ENCODE data around the gene ASCL3.
A peak's percentile ranks its signal among the peaks of the same experiment; 100 is the strongest.
"Not testable (repeated sequence)": the region's sequence is repeated elsewhere in the genome, so short reads cannot be mapped to it uniquely, and the experiment has no call there.

ASCL3 gene

GRCh38 chr11:8947230-8947943, 4.6 kb upstream of the ASCL3 start:
- DNase-seq = no peak

DNA sequence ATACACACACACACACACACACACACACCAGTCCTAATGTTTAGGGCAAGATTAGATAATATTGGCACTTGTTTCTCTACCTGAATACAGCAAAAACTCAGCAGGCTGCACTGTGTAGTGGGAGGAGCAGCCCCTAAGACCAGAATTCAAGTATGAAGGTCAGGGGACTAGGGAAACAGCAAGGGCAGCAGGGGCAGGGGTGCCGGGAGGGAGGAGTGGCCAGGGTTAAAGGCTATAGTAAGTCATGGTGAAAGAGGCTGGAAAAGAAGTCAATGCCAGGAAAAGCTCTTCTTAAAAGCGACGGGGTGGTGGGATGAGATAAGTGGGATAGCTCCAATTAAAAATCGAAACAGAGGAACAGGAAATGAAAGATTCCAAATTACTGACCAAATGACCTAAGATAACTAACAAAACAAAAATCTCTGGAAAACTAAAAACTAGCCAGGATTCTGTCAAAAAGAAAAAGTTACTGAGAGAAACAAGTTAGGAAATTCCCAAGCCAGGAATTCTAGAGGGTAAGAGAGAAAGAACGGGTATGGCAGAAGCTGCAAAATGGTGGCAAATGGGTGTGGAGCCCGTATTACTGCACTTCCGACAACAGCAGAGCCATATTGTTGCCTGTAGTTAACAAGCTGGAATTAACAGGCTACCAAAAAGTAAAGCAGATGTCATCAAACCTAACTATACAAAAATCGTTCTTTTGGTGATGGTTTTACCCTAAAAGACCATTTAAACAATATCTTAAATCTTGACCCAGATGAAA, 1.3 kb downstream of the ASCL3 start:
- no peak for DNase-seq

- DNase-seq = no peak
Observed at GRCh38 chr11:8937659-8938058, 5.2 kb downstream of the ASCL3 start.

DNA sequence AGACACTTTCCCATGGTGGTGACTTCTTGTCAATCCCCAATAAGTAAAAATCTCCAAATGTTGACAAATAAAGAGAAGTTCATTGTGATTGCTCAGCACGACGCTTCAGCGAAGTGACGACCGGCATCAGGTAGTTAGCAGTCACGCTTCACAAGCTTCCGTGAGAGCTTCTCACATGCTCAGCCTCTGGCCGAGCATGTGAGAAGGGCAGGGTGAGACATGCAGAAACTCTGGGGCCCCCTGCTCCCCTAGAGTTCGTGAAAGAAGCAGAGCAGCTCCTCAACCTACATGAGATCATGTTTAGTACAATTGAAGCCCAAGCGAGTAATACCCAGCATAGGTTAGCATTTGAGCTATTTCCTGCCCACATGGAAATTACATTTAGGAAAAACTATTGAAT, 5.7 kb downstream of the ASCL3 start:
- DNase-seq = no peak

- DNase-seq = not testable (repeated sequence)
Observed at GRCh38 chr11:8935789-8936188, 7.0 kb downstream of the ASCL3 start.

GRCh38 chr11:8934742-8935488, 7.9 kb downstream of the ASCL3 start:
- DNase-seq = no peak

- DNase-seq = no peak
Observed at GRCh38 chr11:8933931-8934330, 8.9 kb downstream of the ASCL3 start.

DNA sequence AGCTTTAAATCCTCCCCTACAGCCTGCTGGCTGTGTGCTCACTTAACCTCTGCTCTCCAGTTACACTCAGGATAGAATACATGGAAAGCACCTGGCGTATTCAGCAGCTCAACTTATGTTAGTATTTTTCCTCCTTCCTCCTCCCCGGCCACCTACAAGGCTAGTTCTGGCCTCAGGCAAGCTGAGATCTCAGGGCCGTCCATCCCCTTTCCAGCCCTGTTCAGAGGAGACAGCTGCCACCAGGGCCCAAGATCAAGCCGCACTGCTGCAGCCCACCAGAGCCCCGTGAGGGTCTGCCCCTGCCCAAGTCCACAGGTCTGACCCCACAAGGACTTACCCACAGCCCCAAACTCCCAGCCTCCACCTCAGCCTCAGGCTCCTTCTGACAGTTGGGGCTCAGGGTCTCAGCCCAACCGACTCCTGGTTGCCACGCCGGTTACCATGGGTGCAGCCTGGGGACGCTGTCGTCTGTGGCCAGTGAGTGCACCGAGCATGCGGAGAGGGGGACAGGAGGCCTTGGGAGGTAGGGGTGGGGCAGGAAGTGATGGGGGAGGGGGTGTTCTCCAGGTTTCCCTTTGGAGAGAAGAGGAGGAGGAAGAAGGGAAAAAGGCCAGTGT, 10.1 kb downstream of the ASCL3 start, which contains the start of gene C11orf16:
Gene C11orf16, minus strand, starts transcription at position 384 of the 617 bp plus-strand sequence. CDS start 639 bp downstream, outside the sequence.
- DNase-seq = no peak

GRCh38 chr11:8930456-8931175, 12.2 kb downstream of the ASCL3 start:
- no peak for DNase-seq

DNA sequence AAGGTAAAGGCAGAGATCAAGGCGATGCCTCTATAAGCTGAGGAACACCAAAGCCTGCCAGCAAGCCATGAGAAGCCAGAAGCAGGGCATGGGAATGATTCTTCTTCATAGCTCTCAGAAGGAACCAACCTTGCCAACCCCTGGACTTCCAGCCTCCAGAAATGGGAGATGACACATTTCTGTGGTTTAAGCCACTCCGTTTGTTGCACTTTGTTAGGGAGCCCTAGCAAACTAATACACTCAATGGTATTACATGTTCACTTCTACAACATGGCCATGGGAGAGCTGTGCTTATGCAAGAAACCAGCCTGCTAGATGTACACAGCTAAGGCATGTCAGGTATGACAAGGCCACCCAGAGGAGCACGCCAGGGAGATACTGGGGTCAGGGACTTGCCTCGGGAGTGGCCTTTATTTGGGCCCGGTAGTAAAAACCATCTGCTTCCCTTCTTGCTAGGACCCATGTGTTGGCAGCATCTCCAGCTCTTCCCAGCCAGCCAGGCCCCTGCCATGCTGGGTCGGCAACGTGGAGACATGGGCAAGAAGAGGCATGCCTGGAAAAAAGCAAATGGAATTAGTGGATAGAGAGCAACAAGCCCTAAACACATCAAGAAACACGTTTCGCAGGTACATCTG, 13.7 kb downstream of the ASCL3 start:
- no peak for DNase-seq

DNA sequence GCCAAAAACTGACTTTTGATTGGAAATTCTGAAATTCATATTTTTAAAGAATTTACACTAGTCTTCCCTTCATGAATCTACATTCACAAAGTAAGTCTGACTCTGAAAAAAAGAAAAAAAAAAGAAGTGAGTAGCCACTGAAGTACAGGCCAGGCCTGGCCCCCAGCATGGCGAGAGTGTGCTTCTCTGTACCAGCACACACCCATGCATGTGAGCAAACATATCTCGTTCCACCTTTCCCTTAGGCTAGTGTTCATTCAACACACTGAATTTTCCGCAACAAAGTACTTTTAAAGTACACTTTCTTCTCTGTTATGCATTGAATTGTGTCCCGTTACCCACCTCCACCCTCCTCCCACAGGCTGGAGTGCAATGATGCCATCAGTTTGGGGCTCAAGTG, 14.6 kb downstream of the ASCL3 start:
- DNase-seq = no peak

- DNase-seq = no peak
Observed at GRCh38 chr11:8927233-8927632, 15.6 kb downstream of the ASCL3 start.

- no peak for DNase-seq
Observed at GRCh38 chr11:8926236-8926635, 16.6 kb downstream of the ASCL3 start.

DNA sequence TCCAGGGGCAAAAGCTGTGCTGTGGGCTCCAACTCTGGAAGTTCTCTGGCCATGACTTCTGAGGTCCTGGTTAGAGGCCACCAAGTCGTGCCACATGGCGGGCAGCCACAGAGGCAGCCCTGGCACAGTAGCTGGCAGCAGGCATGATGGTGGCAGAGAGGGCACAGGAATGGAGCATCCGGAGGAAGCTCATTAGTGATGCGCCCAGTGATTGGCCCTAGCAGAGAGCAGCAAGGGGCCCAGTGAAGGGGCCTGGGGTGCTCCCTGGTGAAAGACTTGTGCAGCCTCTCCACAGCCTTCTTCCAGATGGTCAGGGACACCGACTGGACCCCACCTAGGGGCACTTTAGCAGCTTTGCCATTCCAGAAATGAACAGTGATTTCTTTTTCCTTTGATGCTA, 17.1 kb downstream of the ASCL3 start:
- no peak for DNase-seq

DNA sequence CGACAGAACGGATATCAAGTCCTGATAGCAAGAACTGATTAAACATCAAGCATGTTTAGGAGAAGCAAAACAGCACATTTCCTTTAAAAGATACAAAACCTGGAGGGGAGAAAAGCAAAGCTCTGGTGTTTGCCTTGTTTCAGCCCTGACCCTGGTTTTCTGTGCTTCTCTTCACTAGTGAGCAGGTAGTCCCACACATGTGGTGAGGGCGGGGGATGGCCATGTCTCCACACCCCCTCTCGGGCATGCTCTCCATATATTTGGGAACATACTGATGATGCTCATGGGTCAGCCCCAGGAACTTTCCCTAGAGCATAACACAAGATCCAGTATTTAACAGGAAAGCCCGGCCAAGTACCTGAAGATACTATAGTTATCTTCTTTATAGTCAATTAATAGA, 20.1 kb downstream of the ASCL3 start:
- no peak for DNase-seq

- DNase-seq = peak; percentile 49 to 57
Observed at GRCh38 chr11:8917157-8917825, 25.5 kb downstream of the ASCL3 start.

- DNase-seq = no peak
Observed at GRCh38 chr11:8914661-8915018, 28.2 kb downstream of the ASCL3 start.

DNA sequence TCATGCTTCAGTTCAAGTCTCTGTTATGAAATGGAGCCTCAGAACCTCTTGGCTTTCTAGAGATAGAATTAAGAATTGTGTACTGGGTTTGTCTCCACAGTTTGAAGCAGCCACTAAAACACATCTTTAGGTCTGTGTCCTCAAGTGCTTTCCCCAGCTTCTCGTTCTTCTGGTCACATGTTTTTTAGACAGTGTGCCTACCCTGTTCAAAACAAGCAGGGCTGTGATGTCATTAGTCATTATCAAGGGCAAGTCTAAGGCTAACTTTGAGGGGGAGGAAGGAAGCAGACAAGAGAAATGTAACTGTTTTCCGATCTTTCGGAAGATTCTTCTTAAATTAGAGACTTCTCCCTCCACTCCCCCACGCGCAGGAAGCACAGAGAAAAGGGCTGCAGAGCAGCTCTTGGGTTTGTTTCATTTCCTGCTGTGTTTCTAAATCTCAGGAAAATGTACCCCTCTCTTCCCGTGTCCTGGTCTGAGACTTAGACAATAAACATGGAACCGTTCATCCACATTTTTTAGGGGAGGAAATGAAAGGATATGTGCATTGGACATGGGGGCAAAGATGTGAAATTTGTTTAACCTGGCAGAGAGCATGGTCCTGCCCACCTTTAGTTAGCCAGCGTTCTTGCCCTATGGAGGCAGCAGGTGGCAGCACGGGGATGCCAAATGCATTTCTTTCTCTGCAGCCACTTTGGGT, 28.7 kb downstream of the ASCL3 start:
- DNase-seq = peak in 1 of 2 experiments; percentile 27

DNA sequence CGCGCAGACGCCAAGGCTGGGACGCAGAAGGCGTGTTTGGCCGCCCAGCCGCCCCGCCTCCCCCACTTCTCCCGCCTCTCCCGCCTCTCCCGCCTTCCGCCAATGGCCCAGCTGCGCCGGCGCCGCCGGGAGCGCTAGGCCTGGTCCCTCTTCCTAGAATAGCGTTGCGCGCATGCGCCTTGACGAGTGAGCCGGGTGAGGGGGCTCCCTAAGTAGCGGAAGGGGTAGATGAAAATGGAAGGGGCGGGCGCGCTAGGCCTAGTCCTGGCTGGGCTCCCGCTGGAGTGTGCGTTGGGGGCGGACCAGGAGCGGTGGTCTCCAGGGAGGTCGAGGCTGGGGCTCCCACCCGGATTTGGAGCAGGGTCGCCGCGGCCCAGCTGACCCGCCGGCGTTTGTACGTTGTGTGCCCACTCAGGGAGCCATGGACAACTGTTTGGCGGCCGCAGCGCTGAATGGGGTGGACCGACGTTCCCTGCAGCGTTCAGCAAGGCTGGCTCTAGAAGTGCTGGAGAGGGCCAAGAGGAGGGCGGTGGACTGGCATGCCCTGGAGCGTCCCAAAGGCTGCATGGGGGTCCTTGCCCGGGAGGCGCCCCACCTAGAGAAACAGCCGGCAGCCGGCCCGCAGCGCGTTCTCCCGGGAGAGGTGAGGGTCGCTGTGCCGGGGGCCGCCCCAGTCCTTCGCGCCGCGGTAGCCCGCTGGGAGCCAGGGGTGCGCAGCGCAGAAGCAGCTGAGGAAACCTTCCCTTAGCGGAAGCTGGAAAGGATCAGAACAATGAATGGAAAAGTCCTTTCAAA, 31.6 kb downstream of the ASCL3 start, which contains the start of gene AKIP1:
Gene AKIP1, plus strand, starts transcription at position 161 of the 795 bp plus-strand sequence. Its CDS starts 261 bp downstream, at position 422.
- peak; percentile 4 to 62 for DNase-seq

DNA sequence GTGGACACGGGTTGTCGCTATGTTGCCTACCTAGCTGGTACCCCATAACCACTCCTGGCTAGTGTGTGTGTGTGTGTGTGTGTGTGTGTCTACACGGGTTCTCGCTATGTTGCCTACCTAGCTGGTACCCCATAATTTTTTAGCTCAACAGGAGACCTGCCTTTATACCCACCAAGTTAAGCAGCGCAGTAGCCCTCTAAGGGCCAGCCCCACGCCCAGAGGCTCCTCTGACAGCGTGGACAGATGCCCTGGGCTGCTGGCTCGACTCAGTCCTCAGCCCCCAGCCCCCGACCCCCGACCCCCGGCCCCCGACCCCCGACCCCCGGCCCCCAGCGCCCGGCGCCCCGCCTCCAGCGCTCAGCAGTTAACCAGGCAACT, 32.2 kb downstream of the ASCL3 start:
- no peak for DNase-seq

All from cerebellar nuclear complex (tissue), 1 donor.